Stimulated activated CD4-positive, alpha-beta T cell treated with anti-CD3 and anti-CD28 coated beads, Interleukin-1b, Interleukin-23, amount 100 ng/mL, for 1 hour (primary cell): ENCODE measurements around the gene ACAP3.

Experiments
- DNase-seq, 2 donors: peaks; one replicate each; pipeline ENCODE4 v3.0.0-alpha.2; 2020; ENCODE audit warnings: low read depth in 2 of 2

Gene ACAP3, protein sequence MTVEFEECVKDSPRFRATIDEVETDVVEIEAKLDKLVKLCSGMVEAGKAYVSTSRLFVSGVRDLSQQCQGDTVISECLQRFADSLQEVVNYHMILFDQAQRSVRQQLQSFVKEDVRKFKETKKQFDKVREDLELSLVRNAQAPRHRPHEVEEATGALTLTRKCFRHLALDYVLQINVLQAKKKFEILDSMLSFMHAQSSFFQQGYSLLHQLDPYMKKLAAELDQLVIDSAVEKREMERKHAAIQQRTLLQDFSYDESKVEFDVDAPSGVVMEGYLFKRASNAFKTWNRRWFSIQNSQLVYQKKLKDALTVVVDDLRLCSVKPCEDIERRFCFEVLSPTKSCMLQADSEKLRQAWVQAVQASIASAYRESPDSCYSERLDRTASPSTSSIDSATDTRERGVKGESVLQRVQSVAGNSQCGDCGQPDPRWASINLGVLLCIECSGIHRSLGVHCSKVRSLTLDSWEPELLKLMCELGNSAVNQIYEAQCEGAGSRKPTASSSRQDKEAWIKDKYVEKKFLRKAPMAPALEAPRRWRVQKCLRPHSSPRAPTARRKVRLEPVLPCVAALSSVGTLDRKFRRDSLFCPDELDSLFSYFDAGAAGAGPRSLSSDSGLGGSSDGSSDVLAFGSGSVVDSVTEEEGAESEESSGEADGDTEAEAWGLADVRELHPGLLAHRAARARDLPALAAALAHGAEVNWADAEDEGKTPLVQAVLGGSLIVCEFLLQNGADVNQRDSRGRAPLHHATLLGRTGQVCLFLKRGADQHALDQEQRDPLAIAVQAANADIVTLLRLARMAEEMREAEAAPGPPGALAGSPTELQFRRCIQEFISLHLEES

DNA sequence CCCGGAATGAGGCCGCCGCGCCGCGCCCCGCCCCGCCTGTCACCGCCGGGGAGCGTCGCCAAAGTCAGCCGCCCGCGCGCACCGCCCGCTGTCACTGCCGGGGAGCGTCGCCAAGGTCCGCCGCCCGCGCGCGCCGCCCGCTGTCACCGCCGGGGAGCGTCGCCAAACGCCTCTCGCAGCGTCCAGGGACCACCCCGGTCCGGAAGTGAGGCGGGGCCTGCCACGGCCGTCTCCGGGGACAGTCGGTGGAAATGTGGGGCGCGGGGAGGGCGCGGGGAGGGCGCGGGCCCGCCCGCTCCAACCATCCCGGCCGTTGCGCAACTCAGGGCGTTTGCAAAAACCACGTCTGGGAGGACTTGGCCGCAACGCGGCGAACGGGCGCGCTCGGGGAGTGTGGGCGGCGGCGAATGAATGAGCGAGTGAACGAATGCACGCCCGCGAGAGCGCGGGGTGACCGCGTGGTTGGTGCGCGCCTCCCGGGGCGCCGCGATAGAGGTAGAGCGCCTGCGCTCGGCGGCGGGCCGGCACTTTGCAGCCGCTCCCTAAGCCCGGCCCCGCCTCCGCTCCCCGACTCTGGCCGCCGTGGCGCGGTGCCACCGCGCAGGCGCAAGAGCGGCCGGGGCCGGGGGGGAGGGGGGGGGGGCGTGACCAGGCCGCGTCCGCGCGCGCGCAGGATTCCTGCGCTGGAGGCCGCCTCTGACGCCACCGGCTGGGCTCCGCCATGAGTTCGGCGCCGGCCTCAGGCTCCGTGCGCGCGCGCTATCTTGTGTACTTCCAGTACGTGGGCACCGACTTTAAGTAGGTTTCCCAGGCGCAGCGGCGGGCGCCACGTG is at the start of gene ACAP3, which contains the start of gene PUSL1:
Gene ACAP3 (minus strand): TSS at position 8 of the 833 bp plus-strand sequence. CDS start 115 bp downstream, outside the sequence.
Gene PUSL1 (plus strand): TSS at position 675 of the 833 bp plus-strand sequence. CDS start 47 bp downstream, at position 722.
- DNase-seq, result peak; percentile 64 to 77

- DNase-seq, result no peak
These were observed 49.2 kb upstream of the ACAP3 start for GRCh38 chr1:1356796-1357401.

- DNase-seq, result no peak
These were observed 48.6 kb upstream of the ACAP3 start for GRCh38 chr1:1356166-1356795.

DNA sequence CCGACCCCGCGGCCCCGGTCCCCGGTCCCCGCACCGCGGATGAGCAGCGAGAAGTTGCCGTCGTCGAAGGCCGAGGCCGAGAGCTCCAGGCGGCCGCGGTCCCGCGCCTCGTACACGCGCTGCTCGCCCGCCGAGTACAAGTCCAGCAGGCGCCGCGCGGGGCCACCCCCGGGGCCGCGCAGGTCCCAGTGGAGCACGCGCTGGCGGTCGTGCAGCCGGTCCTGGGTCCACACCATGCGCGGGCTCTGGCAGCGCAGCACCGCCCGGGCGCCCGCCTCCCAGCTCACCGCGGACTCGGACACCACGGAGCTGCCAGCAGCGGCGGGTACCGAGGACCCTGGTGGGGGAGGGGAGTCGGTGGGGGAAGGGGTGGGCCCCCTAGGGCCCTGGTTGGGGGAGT is 47.7 kb upstream of the ACAP3 start:
- DNase-seq, result no peak

DNA sequence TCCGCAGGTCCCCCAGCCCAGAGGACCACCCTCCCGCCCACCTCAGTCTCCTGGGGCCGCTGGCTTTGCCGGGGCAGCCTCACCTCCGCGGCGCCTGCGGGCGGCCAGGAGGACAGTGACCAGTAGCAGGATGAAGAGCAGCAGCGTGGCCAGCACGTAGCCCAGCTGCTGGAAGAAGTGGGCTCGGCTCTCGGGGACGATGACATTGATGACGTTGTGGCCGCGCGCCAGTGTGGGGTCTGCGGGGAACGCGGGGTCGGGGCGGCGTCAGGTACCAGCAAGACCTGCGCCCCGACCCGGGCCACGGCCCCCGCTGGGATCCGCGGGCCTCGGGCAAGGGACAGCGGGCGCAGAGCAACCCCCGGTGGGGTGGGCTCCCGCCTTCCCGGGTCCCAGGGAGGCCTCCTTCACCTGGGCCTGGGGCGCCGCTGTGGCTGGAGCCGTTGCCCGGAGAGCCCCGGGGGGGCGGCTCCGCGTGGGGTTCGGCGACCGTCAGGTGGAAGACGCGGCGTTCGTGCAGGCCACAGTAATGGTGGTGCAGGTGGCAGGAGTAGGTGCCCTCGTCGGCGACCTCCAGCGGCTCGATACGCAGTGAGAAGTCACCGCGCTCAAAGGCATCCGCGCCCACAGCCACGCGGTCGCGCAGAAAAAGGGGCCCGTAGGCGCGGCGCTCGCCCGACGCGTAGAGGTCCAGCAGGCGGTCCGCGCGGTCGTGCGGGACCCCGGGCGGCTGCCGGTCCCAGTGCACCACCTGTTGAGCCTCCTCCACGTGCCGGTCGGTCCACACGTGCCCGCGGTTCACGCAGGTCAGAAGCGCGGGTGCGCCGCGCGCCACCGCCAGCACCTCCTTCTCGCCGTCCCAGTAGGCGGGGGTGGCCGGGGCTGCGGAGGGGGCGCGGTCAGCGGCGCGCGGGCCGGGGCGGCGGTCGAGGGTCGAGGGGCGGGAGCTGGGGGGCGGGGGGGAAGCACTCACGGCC is 46.8 kb upstream of the ACAP3 start:
- DNase-seq, result no peak

DNA sequence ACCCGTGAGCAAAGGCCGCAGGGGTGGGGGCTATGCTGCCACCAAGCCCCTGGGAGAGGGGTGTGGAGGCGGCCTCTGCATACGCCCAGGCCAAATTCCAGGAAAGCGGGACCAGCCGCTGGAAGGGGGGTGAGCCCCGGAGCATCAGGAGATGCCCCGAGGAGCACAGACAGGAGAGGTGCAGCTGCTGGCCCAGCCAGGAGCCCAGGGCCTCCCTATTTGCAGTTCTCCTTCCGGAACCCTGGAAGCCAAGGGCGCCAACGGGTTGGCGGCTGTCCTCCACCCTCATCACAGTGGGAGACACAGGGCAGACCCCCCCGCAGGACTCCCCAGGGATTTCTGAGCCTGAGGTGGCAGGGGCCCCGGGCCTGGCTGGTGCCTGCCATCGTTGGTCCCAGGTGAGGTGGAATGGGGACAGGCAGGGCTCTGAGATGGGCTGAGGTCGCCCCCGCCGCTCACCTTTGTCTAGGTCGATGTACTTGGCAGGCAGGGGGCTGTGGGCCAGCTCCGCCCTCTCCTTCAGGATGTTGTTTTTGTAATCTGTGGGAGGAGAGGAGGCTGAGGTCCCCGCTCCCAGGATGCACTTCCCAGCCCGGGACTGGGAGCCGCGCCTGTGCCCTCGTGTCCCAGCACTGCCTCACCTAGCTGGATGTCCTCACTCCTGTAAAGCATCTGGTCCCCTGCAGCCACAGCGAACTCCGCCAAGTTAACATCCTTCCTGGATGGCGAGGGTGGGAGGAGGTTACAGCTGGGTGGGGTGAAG is 45.8 kb upstream of the ACAP3 start:
- no peak for DNase-seq

GRCh38 chr1:1352786-1353388 is 45.2 kb upstream of the ACAP3 start:
- no peak for DNase-seq

DNA sequence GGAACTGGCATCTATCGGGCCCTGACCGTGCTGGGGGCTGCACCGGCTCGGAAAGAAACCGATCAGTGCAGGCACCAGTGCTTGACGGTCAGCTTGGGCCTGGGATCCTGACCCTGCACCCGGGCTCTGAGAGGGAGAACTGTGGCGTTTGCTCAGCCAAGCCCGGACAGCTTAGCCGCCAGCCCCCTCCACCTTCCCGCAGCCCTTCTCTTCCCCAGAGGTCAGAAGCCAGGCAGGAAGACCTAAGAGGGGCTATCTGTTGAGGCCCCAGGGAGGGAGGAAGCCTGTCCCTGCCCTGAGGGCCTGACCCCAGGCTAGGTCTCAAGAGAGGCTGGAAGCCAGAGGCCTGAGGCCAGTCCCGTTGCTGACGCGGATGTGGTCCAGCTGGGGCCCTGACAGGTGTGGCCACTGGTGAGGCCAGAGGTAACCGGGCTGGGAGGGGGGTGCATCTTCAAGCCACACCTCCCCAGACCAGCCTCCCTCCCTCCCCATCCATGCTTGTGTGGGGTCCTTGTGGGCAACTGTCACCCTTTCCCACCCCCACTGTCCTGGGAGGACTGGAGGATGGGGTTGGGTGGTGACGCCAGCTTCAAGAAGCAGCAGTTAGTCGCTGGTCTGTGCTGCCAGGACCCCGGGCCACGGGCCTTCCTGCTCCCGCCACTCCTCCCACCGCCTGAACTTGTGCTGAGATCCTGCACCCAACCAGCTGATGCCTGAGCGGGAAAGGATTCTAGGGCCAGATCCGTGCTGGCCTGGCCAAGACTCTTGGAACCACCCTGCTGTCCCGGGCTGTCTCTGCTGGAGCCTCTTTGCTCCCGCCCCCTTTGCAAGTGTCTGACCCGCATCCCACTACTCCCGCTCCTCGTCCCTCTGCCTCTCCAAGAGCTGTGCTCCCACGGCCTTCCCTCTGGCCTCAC is 44.0 kb upstream of the ACAP3 start:
- DNase-seq, result no peak

- peak; percentile 55 to 59 for DNase-seq
These were observed 41.7 kb upstream of the ACAP3 start, which contains the start of gene DVL1 for GRCh38 chr1:1349256-1350012. Gene DVL1 (minus strand): TSS chr1:1349418. CDS start chr1:1349065, 353 bp downstream.

DNA sequence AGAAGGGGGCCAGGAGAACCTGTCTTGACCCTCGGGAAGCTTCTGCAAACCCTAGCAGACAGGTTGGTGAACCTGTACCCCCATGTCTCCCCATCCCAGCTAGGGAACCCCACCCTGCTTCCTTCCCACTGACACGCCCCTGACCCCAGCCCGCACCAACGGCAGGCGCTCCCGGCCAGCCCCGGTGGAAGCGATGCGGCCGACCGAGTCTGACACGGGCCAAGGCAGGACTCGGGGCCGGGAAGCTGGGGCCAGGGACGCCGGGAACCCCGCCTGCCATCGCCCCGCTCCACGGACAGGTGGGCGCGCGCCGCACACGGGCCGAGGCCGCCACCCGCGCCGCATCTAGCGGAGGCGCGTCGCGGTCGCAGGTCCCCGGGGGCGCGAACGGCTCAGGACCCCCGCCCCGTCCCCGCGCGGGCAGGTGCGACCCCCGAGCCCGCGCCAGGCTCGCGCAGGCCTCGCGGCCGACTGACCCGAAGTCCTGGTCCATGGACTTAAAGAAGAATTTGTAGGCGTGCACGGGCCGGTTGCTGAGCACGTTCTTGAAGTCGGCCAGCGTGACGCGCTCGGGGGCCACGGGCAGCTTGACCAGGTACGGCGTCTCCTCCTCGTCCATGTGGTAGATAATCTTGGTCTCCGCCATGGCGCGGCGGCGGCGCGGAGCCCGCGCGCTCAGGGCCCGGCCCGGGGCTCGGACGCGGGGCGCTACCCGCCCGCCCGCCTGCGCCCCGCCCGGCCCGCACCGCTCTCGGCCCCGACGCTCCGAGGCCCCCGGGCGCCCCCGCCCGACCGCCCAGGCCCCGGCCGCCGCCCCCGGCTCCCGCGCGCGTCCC is 40.9 kb upstream of the ACAP3 start:
- DNase-seq, result no peak

DNA sequence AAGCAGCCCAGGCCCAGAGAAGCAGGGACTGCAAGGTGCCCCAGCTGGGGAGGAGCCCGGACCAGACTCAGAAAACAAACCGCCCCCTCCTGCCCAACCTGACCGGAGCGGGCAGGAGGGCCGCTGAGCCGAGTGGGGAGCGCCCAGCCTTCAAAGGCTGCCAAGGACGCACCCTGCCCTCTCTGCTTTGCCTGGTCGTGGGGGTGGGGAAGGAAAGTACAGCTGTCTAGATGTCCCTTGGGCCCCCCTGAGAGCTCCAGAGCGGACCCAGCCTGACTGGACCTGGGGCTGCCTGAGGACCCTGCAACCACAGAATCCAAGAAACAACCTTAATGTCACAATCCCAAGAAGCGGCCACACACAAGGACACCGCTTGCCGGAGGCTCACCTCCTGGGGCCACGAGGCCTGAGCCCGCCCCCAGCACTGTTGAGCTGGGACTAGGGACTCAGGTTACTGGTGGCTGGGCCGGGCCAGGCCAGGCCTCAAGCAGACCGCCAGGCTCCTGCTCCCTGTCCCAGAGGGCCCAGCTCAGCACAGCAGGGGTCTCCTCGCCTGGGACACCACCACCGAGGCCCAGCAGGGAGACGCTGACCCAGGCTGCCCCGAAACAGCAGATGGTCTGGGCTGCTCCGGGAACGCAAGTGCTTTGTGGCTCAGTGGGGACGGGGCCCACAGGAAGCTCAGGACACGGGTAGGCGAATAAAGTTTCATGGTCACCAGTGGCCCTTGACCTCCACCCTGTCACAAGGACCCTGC is 40.1 kb upstream of the ACAP3 start:
- DNase-seq, result no peak

DNA sequence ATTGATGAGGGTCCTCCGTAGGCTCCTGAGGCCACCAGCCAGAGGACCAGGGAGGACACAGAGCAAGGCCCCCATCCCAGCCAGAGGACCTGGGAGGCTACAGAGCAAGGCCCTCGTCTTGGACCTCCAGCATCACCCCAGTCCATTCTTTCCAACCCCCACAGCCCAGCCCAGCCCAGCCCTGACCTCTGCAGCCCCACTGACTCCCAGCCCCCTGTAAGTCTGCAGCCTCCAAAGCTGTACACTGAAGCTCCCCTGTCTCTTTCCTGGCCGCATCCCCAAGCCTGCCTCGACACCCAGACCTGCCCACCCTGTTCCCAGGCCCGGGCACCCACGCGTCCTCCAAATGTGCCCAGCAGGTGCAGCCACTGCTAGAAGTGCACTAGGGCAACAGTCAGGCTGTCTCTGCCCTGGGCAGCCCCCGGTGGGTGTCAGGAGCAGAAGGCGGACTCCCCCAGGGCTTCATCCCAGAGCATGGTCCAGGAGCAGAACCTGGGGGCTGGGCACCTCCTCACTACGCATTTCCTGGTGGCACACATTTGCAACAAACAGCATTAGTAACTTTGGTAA is 39.4 kb upstream of the ACAP3 start:
- no peak for DNase-seq

DNA sequence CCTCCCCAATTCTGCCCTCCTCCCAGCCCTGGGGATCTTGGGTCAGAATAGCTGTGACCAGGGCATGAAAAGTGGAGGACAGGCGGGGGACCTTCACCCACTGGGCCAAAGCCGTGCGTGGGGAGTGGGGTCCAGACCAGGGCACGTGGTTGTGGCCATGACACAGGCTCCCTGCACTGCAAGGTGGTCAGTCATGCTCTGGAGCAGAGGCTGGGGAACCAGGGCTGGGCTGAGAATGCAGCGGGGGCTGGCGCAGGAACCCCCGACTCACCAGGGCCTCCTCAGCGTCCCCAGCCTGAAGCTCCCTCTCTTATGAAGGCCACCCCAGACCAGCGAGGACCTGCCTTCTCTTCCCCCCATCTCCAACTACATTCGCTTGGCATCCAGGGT is 38.8 kb upstream of the ACAP3 start:
- DNase-seq, result no peak

GRCh38 chr1:1345860-1346500 is 38.2 kb upstream of the ACAP3 start:
- DNase-seq, result no peak
